Liver (tissue), 9 donors: Measurements from ENCODE around the gene SPDYC. TPM values are rescaled to one million over a fixed set of nuclear protein-coding genes. Genes with fewer than 3 reads are reported as not detected.

Source experiments
- DNase-seq: peaks from one replicate; pipeline ENCODE4 v3.0.0-alpha.2; 2017; ENCODE audit warnings: low spot score
- H3K27ac ChIP-seq, 2 donors: one replicate each; pipeline ENCODE4 v1.7.0; 2013; ENCODE audit warnings: inconsistent platforms in 2 of 2, low read length in 2 of 2, control low read depth in 1 of 2, low read depth in 1 of 2, mild to moderate bottlenecking in 1 of 2
- H3K27me3 ChIP-seq, 4 donors: one replicate each; pipeline versions ENCODE4 v1.6.1 to v1.7.0; 2013; ENCODE audit warnings: low read length in 3 of 4, inconsistent platforms in 1 of 4, mild to moderate bottlenecking in 1 of 4, moderate library complexity in 1 of 4; ENCODE audit not compliant: control insufficient read depth in 4 of 4, insufficient read depth in 4 of 4
- H3K36me3 ChIP-seq, 4 donors: one replicate each; pipeline versions ENCODE4 v1.6.1 to v1.7.0; 2013; ENCODE audit warnings: low read length in 3 of 4, mild to moderate bottlenecking in 3 of 4, low read depth in 1 of 4, moderate library complexity in 1 of 4; ENCODE audit not compliant: control insufficient read depth in 4 of 4, insufficient read depth in 3 of 4
- H3K4me1 ChIP-seq, 4 donors: one replicate each; pipeline versions ENCODE4 v1.6.1 to v1.7.0; 2013; ENCODE audit warnings: low read length in 3 of 4, mild to moderate bottlenecking in 3 of 4, moderate library complexity in 1 of 4; ENCODE audit not compliant: control insufficient read depth in 4 of 4, insufficient read depth in 4 of 4
- H3K4me3 ChIP-seq, 3 donors: one replicate each; pipeline versions ENCODE4 v1.6.1 to v1.7.0; 2013; ENCODE audit warnings: low read length in 3 of 3, control low read depth in 1 of 3, low read depth in 1 of 3, mild to moderate bottlenecking in 1 of 3
- H3K9ac ChIP-seq, 2 donors: one replicate each; pipeline ENCODE4 v1.7.0; 2013; ENCODE audit warnings: low read length in 2 of 2, mild to moderate bottlenecking in 2 of 2, moderate library complexity in 2 of 2, control low read depth in 1 of 2, low read depth in 1 of 2
- H3K9me3 ChIP-seq, 4 donors: one replicate each; pipeline versions ENCODE4 v1.6.1 to v1.7.0; 2013; ENCODE audit warnings: low read length in 3 of 4; ENCODE audit not compliant: control insufficient read depth in 4 of 4
- ATF3 ChIP-seq: IDR thresholded peaks from 2 replicates; pipeline ENCODE4 v1.6.1; 2016; ENCODE audit warnings: antibody characterized with exemption
- CTCF ChIP-seq: fragments of 150-350 bp; IDR thresholded peaks from 2 replicates; pipeline ENCODE4 v1.5.1; 2017; ENCODE audit warnings: improper control_type of control experiment, low read depth, low read length; ENCODE audit not compliant: missing input control
- EGR1 ChIP-seq, 2 donors: IDR thresholded peaks; 2 replicates each; pipeline ENCODE4 v1.6.1; 2016 to 2018; ENCODE audit warnings: antibody characterized with exemption in 2 of 2, low read depth in 2 of 2
- FOXA1 ChIP-seq: IDR thresholded peaks from 2 replicates; pipeline ENCODE4 v1.6.1; 2016; ENCODE audit warnings: antibody characterized with exemption
- FOXA2 ChIP-seq: IDR thresholded peaks from 2 replicates; pipeline ENCODE4 v1.6.1; 2016; ENCODE audit warnings: antibody characterized with exemption
- GABPA ChIP-seq, 2 donors: IDR thresholded peaks in 1 of 2; conservative IDR thresholded peaks in 1 of 2; 2 replicates each; pipeline ENCODE4 v1.6.1; 2016; ENCODE audit warnings: antibody characterized with exemption in 2 of 2, mild to moderate bottlenecking in 1 of 2, moderate library complexity in 1 of 2
- HNF4A ChIP-seq, 2 donors: conservative IDR thresholded peaks; 2 replicates each; pipeline ENCODE4 v1.6.1; 2016; ENCODE audit warnings: antibody characterized with exemption in 2 of 2, mild to moderate bottlenecking in 2 of 2
- HNF4G ChIP-seq: IDR thresholded peaks from 2 replicates; pipeline ENCODE4 v1.6.1; 2016; ENCODE audit warnings: antibody characterized with exemption
- JUND ChIP-seq, 2 donors: IDR thresholded peaks; 2 replicates each; pipeline ENCODE4 v1.6.1; 2016; ENCODE audit warnings: antibody characterized with exemption in 2 of 2
- MAX ChIP-seq: IDR thresholded peaks from 2 replicates; pipeline ENCODE4 v1.6.1; 2016; ENCODE audit warnings: antibody characterized with exemption
- NR2F2 ChIP-seq: IDR thresholded peaks from 2 replicates; pipeline ENCODE4 v1.6.1; 2016; ENCODE audit warnings: antibody characterized with exemption
- RAD21 ChIP-seq, 2 donors: IDR thresholded peaks; 2 replicates each; pipeline ENCODE4 v1.6.1; 2016; ENCODE audit warnings: antibody characterized with exemption in 2 of 2, mild to moderate bottlenecking in 2 of 2
- REST ChIP-seq: IDR thresholded peaks from 2 replicates; pipeline ENCODE4 v1.6.1; 2016; ENCODE audit warnings: antibody characterized with exemption, mild to moderate bottlenecking
- RXRA ChIP-seq, 2 donors: IDR thresholded peaks; 2 replicates each; pipeline ENCODE4 v1.6.1; 2017 to 2018; ENCODE audit warnings: antibody characterized with exemption in 2 of 2, mild to moderate bottlenecking in 1 of 2
- SP1 ChIP-seq: IDR thresholded peaks from 2 replicates; pipeline ENCODE4 v1.6.1; 2018; ENCODE audit warnings: antibody characterized with exemption, mild to moderate bottlenecking
- TAF1 ChIP-seq: conservative IDR thresholded peaks from 2 replicates; pipeline ENCODE4 v1.6.1; 2016; ENCODE audit warnings: antibody characterized with exemption, mild to moderate bottlenecking
- ZBTB33 ChIP-seq: IDR thresholded peaks from 2 replicates; pipeline ENCODE4 v1.6.1; 2016; ENCODE audit warnings: antibody characterized with exemption
- WGBS: extraction: QIAGEN DNeasy Blood & Tissue Kit; methylation state at CpG from one replicate; pipeline ENCODE4 v1.1.7; 2013; 5-methylcytosine and 5-hydroxymethylcytosine counted together
- polyA plus RNA-seq, 2 donors: library from polyadenylated mRNA; stranded (reverse) in 1 of 2; unstranded in 1 of 2; fragments of 200-250 nt in 1 of 2; fragments of >200 nt in 1 of 2; fragmentation: Nextera tagmentation in 1 of 2; extraction: Ambion mirVana in 1 of 2; gene quantifications; one replicate each; pipeline versions ENCODE4 v1.2.1 to v1.2.3, GENCODE V29; 2013 to 2015
- total RNA-seq, 2 donors: library from RNA; depleted of rRNA; stranded (reverse); fragments of >200 nt; gene quantifications; one replicate each; pipeline ENCODE4 v1.2.3, GENCODE V29; 2014
- donor health status: healthy.
- donor health status: healthy.
- donor health status: healthy.
- donor health status: healthy.
- donor health status: healthy.

SPDYC gene
- total and polyA plus RNA-seq, 4 donors: 0.08 to 1.1 (median 0.52) TPM; not detected in 1

GRCh38 chr11:65157336-65157735, 12.7 kb upstream of the SPDYC start:
- H3K4me3 ChIP-seq: no peak overlapping the region
- no peak overlapping the region for H3K27ac ChIP-seq
- H3K4me1 ChIP-seq: no peaks in the 10 kb centered on the region
- TF ChIP-seq GABPA (IDR thresholded peaks at IDR 0.05 in 1 of 2, conservative IDR thresholded peaks at IDR 0.05 in 1 of 2) (no peak), RAD21 (IDR thresholded peaks at IDR 0.05) (no peak), TAF1 (no peak), JUND (IDR thresholded peaks at IDR 0.05) (no peak), NR2F2 (no peak), ATF3 (no peak), RXRA (IDR thresholded peaks at IDR 0.05) (no peak), FOXA1 (no peak), ZBTB33 (no peak)
- H3K27me3 ChIP-seq: no peaks in the 10 kb centered on the region
- no peak for DNase-seq
- no peak overlapping the region for H3K9ac ChIP-seq
- H3K36me3 ChIP-seq: no peaks in the 10 kb centered on the region
- H3K9me3 ChIP-seq: no peaks in the 10 kb centered on the region
- WGBS: 89% methylated on average over 3 of the region's 3 CpGs

- peaks cover 0 to 5% (median 3%) of the 10 kb centered on the region in 4 donors for H3K4me1 ChIP-seq
- no peak overlapping the region for H3K9ac ChIP-seq
- no peaks in the 10 kb centered on the region for H3K36me3 ChIP-seq
- no peaks in the 10 kb centered on the region for H3K9me3 ChIP-seq
- WGBS: 76% methylated on average over 5 of the region's 5 CpGs
- no peak overlapping the region for H3K4me3 ChIP-seq
- no peak for DNase-seq
- TF ChIP-seq HNF4G: no peak
- no peak for TF ChIP-seq EGR1 (IDR thresholded peaks at IDR 0.05; ENCODE audit: low read depth in 2 of 2)
- TF ChIP-seq FOXA1: no peak
- no peak for TF ChIP-seq RAD21 (IDR thresholded peaks at IDR 0.05)
- TF ChIP-seq SP1: no peak
- TF ChIP-seq CTCF: no peak
- no peak for TF ChIP-seq FOXA2
- no peak for TF ChIP-seq MAX
- no peak for TF ChIP-seq JUND (IDR thresholded peaks at IDR 0.05)
- TF ChIP-seq HNF4A (conservative IDR thresholded peaks at IDR 0.05): no peak
- TF ChIP-seq ATF3: no peak
- TF ChIP-seq ZBTB33: no peak
- no peak for TF ChIP-seq REST
- H3K27me3 ChIP-seq: no peaks in the 10 kb centered on the region
- no peak overlapping the region for H3K27ac ChIP-seq
Measured at GRCh38 chr11:65159012-65159411, 11.0 kb upstream of the SPDYC start.
